Amygdala (tissue), 56 donors: ENCODE data around the gene EPAS1.

ENCODE experiments used
- DNase-seq, 56 donors: peaks; one replicate each; lab custom pipeline; 2025; lab: John Stamatoyannopoulos, UW

Gene EPAS1

DNA sequence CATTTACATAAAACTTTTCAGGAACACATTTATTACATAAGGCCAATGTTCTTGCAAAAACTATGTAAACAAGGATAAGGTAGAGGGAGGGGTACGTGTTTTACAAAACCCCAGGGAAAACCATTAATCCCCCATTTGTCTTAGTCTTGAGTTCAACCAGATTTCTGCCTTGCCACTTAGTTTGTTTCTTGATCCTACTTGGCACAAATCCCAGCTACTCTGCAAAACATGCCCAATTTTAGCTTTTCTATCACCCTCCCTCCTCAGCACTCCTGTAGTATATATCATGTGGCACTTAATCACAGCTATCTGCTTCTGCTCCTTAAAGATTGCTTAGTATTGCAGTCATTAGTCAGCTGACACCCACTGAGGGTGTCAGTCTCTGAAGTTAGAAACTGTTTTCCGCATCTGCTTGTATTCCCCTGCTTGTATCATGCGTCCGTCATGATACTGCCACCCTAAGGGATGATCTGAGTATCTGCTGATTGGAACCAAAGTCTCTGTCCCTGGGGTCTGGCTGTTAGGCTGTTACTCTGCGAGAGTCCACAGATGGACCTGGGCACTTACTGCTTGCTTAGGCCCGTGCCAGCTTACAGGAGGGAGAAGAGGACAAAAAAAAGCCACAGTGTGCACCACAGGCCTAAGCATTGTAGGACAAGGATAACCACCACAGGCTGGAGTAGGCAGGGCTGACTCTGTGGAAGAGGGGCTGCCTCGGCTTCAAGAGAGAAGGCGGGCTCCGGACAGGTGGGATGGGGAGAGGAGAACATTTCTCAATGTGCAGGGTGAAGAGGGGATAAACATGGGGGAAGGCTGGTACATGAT is 82.2 kb downstream of the EPAS1 start:
- DNase-seq, result peak in 6 of 56 donors; percentile 19 to 47 (median 25)

DNA sequence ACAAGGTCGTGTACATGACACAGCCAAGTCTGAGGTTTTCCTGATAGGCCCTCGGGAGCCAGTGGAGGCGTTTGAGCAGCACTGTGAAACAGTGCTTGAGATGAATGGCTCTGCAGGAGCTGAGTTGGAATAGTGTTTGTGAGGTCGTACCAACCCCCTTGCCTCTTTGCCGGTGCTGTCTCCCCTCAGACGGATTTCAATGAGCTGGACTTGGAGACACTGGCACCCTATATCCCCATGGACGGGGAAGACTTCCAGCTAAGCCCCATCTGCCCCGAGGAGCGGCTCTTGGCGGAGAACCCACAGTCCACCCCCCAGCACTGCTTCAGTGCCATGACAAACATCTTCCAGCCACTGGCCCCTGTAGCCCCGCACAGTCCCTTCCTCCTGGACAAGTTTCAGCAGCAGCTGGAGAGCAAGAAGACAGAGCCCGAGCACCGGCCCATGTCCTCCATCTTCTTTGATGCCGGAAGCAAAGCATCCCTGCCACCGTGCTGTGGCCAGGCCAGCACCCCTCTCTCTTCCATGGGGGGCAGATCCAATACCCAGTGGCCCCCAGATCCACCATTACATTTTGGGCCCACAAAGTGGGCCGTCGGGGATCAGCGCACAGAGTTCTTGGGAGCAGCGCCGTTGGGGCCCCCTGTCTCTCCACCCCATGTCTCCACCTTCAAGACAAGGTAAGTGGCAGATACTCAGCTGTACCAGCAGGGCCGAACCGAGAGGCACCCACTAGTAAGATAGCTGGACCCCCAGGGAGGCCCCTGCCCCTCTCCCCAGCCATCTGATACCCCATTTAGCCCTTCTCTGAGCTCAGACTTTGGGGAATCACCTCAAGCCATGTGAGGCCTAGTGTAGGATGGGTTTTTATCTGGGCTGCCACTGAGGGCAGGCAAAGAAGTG is 83.1 kb downstream of the EPAS1 start:
- DNase-seq, result no peak

DNA sequence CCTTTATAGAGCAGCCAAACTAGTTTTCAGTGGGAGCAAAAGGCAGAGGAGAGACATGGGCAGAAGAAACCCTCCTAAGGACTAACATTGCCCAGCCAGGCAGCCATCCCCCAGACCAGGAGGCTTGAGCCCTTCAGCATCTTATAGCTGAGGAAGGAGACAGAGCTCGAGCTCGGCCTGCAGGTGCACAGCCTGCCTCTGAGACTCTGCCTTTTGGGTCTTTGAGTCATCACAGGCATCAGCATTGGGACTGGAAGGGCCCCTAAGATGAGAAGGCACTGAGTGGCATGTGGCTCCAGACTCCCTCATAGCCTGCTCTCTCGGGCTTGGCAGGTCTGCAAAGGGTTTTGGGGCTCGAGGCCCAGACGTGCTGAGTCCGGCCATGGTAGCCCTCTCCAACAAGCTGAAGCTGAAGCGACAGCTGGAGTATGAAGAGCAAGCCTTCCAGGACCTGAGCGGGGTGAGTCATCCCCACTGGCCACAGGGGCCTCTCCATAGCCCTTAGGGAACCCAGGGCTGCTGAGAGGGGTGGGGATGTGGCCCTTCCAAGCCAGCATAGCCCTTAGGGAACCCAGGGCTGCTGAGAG is 84.1 kb downstream of the EPAS1 start:
- DNase-seq, result no peak

- no peak for DNase-seq
Measured at GRCh38 chr2:46381871-46382270, 84.7 kb downstream of the EPAS1 start.

DNA sequence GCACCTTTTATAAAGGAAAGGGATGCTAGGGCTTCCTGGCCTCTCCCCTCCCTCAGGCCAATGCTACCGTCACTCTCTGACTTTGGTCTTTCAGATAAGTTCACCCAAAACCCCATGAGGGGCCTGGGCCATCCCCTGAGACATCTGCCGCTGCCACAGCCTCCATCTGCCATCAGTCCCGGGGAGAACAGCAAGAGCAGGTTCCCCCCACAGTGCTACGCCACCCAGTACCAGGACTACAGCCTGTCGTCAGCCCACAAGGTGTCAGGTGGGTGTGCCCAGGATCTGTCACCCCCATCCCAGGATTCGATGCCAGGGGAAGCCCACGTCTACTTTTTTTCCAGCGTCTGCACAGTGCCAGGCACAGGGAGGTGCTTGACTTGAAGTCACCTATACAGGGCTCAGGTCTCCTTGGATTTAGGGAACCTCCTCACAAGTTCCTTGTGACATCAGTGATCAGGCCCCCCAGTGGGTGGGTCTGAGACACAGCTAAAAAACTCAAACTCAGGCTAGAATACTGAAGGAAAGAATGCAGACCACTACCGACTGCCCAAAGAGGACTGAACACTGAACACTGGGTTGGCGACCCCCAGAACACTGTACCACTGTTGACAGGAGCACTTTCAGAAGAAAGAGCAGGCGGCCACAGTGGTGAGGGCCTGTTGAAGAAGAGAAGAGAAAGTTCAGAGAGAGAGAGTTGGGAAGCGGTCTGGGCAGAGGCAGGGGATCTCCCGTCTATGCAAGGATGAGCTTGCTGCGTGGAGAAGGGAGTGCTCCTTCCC is 85.3 kb downstream of the EPAS1 start:
- no peak for DNase-seq

GRCh38 chr2:46383113-46383395 is 85.8 kb downstream of the EPAS1 start:
- DNase-seq, result no peak

DNA sequence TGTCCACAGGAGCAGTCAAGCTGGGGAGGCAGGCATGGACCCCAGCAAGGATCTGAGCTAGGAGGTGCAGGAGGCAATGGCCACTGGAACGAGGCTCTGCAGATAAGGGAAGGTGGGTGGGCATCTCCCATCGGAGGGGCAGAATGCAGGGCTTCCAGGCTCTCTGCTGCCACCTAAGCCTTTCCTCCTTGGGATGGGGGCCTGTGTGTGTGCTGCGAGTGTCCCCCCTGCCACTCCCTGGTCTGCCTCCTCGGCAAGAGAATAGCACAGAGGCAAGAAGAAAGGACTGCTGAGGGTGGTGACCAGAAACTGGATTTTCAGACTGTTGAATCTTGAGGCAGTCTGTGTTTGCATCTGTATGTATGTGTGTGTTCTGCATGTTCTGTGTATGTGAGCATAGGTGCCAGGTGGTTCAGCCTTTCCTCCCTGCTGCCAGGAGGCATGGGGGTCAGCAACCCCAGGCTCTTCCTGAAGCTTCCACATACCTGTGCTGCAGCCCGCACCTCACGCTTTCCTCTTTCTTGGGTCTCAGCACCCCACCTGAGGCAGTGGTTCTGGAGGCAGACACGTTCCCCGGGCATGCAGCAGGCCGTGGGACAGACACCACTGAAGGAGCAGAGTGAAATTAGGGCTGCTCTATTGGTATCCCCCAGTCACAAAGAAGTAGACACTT is 86.7 kb downstream of the EPAS1 start:
- no peak for DNase-seq

DNA sequence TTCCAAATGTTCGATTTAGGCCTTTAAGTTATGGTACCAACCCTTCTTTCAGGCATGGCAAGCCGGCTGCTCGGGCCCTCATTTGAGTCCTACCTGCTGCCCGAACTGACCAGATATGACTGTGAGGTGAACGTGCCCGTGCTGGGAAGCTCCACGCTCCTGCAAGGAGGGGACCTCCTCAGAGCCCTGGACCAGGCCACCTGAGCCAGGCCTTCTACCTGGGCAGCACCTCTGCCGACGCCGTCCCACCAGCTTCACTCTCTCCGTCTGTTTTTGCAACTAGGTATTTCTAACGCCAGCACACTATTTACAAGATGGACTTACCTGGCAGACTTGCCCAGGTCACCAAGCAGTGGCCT is 87.2 kb downstream of the EPAS1 start:
- DNase-seq, result no peak

- no peak for DNase-seq
Measured at GRCh38 chr2:46385786-46386577, 88.8 kb downstream of the EPAS1 start.

DNA sequence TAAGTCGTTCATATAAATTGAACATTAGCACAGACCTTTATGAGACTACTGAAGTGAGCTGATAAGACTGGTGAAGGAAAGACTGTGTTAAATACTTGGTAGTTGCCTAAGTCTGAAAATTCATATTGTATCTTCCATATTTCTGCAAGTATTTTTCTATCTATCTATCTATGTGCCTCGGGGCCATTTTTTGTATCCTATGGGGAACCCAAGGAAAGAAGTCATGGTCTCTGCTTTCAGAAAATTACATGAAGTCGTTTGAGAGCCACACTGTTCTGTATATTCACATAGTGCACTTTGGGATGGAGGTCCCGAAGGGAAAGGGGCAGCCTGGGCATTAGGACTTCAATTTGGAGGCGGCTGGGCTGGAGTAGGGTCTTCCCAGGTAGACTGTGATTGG is 89.6 kb downstream of the EPAS1 start:
- no peak for DNase-seq

DNA sequence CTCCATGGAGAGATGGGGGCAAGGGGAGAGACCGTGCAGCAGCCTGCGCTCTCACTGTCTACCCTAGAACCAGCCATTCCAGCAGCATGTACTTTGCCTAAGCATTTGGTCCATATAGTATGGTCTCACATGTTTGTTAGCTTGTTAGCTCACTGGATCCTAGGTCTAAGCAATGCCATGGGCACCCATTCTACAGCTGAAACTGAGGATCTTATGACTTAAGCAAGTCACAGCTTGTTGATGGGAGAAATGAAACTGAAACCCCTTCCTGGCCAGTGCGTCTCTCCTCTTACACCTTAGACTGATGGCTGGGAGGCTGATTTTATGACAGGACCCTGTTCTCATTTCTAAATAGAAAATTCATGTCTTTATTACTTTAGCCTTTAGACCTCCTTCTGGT is 90.1 kb downstream of the EPAS1 start:
- no peak for DNase-seq

GRCh38 chr2:46387886-46388515 is 90.8 kb downstream of the EPAS1 start:
- peak in 43 of 56 donors; percentile 10 to 85 (median 51) for DNase-seq

DNA sequence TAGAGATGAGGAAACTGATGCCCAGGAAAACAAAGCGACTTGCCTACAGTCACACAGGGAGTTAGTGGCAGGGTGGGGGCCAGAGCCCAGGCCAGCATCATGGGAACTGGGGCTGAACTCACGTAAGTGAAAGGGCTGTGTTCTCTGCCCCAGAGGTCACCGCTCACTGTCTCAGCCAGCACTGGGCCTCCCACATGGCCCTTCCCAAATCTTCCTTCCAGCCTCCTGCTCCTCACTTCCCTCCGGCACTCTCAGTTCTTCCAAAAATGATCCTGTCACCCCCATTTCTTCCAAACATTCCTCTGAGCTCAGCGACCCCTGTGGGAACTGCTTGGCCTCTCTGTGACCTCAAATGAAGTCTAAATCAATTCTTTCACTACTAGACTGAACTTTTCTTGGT is 91.7 kb downstream of the EPAS1 start:
- DNase-seq, result no peak

GRCh38 chr2:46389417-46389916 is 92.3 kb downstream of the EPAS1 start:
- DNase-seq, result no peak

DNA sequence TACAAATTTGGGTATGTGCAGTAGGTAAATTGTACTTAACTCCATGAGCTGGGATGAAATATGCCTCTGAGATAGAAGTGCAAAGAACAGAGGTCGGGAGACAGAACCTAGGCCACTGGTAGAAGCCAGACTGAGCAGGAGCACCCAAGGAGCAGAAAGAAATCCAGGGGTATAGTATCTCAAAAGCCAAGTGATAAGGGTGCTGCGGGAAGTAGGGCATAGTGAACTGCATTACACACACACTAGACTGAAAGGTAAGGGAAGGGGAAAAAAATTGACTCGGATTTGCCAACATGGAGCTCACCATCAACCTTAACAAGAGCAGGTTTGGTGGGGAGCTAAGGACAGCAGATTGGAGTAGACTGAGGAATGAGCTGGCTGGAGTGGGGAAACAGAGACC is 92.8 kb downstream of the EPAS1 start:
- DNase-seq, result no peak

DNA sequence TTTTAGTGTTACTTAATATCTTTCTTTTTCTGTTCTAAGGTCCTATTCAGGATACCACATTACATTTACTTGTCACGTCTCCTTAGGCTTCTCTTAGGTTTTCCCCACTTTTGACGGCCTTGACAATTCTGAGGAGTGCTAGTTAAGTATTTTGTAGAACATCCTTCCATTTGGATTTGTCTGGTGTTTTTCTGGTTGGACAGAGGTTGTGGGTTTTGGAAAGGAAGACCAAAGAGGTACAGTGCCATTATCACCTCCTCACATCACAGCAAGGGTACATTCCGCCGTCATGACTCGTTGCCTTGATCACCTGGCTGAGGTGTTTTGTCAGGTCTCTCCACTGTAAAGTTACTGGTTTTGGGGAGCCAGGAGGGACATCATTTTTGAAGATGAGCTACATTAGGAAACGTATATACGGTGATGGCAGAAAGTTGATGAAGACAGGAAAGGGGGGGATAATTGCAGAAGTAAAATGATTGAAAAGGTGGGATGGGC is 93.7 kb downstream of the EPAS1 start:
- no peak for DNase-seq

- no peak for DNase-seq
Measured at GRCh38 chr2:46392561-46393346, 95.5 kb downstream of the EPAS1 start.

GRCh38 chr2:46393347-46393820 is 96.2 kb downstream of the EPAS1 start:
- no peak for DNase-seq
